ENCODE measurements around the gene PRCP. TPM values are rescaled to one million over a fixed set of nuclear protein-coding genes. Genes with fewer than 3 reads are reported as not detected.

The PRCP gene
- total RNA-seq, 1 experiment from 2014 or later: 56.7 TPM

DNA sequence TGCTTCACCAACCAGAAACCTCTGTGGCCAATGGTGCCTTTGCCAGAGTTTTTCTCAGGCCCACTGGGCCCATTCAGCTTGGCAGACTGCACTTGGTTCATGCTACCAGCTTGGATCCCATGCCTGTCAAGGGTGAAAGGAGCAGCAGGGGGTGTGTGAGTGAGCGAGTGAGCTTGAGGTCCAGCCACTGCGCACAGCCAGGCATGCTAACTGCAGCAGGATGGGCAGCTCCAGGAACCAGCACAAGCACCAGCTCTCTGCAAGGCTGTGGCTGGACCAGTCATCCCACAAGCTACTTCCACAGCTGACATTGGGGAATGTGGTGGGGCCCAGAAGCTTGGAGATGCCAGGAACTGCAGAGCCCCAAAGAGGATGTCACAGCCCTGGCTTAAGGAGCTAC is 42.1 kb upstream of the PRCP start:
- TF ChIP-seq, protein P1, sequence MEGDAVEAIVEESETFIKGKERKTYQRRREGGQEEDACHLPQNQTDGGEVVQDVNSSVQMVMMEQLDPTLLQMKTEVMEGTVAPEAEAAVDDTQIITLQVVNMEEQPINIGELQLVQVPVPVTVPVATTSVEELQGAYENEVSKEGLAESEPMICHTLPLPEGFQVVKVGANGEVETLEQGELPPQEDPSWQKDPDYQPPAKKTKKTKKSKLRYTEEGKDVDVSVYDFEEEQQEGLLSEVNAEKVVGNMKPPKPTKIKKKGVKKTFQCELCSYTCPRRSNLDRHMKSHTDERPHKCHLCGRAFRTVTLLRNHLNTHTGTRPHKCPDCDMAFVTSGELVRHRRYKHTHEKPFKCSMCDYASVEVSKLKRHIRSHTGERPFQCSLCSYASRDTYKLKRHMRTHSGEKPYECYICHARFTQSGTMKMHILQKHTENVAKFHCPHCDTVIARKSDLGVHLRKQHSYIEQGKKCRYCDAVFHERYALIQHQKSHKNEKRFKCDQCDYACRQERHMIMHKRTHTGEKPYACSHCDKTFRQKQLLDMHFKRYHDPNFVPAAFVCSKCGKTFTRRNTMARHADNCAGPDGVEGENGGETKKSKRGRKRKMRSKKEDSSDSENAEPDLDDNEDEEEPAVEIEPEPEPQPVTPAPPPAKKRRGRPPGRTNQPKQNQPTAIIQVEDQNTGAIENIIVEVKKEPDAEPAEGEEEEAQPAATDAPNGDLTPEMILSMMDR (conservative IDR thresholded peaks at IDR 0.05): no peak
- Histone ChIP-seq H3K4me2 (ENCODE audit: insufficient read depth, insufficient read length, low read length) (no peak overlapping the region), H3K27ac (ENCODE audit: insufficient read length, low read depth, low read length) (no peak overlapping the region), H3K56ac (ENCODE audit: insufficient read length, low read depth, low read length) (no peak overlapping the region), H3K18ac (ENCODE audit: insufficient read length, low read depth, low read length) (no peak overlapping the region), H4K91ac (ENCODE audit: insufficient read length, low read depth, low read length) (no peak overlapping the region), H2BK120ac (ENCODE audit: low read depth, low read length, poor library complexity, severe bottlenecking) (no peak overlapping the region), H3K4ac (ENCODE audit: low read depth, low read length) (no peak overlapping the region), H3K14ac (ENCODE audit: insufficient read depth, low read length) (no peak overlapping the region), H3K23me2 (ENCODE audit: insufficient read length, low read depth, low read length, poor library complexity, severe bottlenecking) (no peaks in the 10 kb centered on the region), H2BK12ac (ENCODE audit: insufficient read length, low read depth, low read length) (no peak overlapping the region), H3K9ac (ENCODE audit: extremely low read depth, insufficient read length, low read length) (no peak overlapping the region), H3K9me3 (ENCODE audit: control insufficient read depth, low read depth, low read length) (no peaks in the 10 kb centered on the region), H3K79me1 (ENCODE audit: insufficient read depth, low read depth, low read length, poor library complexity, severe bottlenecking) (no peaks in the 10 kb centered on the region), H4K5ac (ENCODE audit: insufficient read length, low read depth, low read length) (no peak overlapping the region), H3K23ac (ENCODE audit: insufficient read length, low read depth, low read length) (no peak overlapping the region), H4K20me1 (ENCODE audit: control insufficient read depth, insufficient read depth, insufficient read length) (no peaks in the 10 kb centered on the region), H2BK20ac (ENCODE audit: low read depth, low read length, poor library complexity, severe bottlenecking) (no peak overlapping the region), H2AK5ac (ENCODE audit: insufficient read length, low read length) (no peak overlapping the region), H3K4me1 (ENCODE audit: insufficient read depth, low read length) (no peaks in the 10 kb centered on the region), H2BK5ac (ENCODE audit: insufficient read length, low read length) (no peak overlapping the region), H2BK15ac (ENCODE audit: low read depth, low read length) (no peak overlapping the region), H4K8ac (replicated peaks; ENCODE audit: insufficient read length, low read depth, low read length) (no peak overlapping the region), H3K79me2 (ENCODE audit: insufficient read depth, low read length) (no peaks in the 10 kb centered on the region; the same call in 1 of the 2 replicates), H3K27me3 (ENCODE audit: insufficient read depth, low read length) (no peaks in the 10 kb centered on the region), H3T11ph (ENCODE audit: low read length) (no peak overlapping the region), H2AFZ (ENCODE audit: low read length) (no peak overlapping the region)
- no peak overlapping the region for H3K4me3 Mint-ChIP-seq
- H3K36me3 Mint-ChIP-seq (ENCODE audit: insufficient read depth in 1 of 3, low read depth in 3 of 3): peaks cover 0 to 15% (median 4%) of the 10 kb centered on the region in 3 experiments; a peak in 4 of 7 replicates
- peaks cover 3 to 5% of the 10 kb centered on the region in 2 experiments; a peak in 4 of 5 replicates for H3K9me3 Mint-ChIP-seq
- H3K4me1 Mint-ChIP-seq: peaks cover 12 to 13% of the 10 kb centered on the region in 2 experiments
- WGBS (ENCODE audit: extremely low coverage, insufficient read length, low lambda C conversion rate): no CpG with 5 or more reads among the region's 2 CpGs
- DNase-seq: no peak
- no peak overlapping the region for H3K27ac Mint-ChIP-seq
- 0 out of 2 replicates have a peak, but pooled peaks cover 3% of the 10 kb centered on the region for H3K27me3 Mint-ChIP-seq (ENCODE audit: low read depth)
